ENCODE results near the gene DND1.
A peak's percentile ranks its signal among the peaks of the same experiment; 100 is the strongest.
"Not testable (repeated sequence)": the region's sequence is repeated elsewhere in the genome, so short reads cannot be mapped to it uniquely, and the experiment has no call there.

DND1 gene

GRCh38 chr5:140632366-140633020, 40.9 kb downstream of the DND1 start:
- peak; percentile 52 for DNase-seq (ENCODE audit: low read depth)
- H3K4me3 ChIP-seq (ENCODE audit: low read depth, low read length): peak overlapping the region; percentile 57
- TF ChIP-seq, protein P1, sequence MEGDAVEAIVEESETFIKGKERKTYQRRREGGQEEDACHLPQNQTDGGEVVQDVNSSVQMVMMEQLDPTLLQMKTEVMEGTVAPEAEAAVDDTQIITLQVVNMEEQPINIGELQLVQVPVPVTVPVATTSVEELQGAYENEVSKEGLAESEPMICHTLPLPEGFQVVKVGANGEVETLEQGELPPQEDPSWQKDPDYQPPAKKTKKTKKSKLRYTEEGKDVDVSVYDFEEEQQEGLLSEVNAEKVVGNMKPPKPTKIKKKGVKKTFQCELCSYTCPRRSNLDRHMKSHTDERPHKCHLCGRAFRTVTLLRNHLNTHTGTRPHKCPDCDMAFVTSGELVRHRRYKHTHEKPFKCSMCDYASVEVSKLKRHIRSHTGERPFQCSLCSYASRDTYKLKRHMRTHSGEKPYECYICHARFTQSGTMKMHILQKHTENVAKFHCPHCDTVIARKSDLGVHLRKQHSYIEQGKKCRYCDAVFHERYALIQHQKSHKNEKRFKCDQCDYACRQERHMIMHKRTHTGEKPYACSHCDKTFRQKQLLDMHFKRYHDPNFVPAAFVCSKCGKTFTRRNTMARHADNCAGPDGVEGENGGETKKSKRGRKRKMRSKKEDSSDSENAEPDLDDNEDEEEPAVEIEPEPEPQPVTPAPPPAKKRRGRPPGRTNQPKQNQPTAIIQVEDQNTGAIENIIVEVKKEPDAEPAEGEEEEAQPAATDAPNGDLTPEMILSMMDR (conservative IDR thresholded peaks at IDR 0.05; ENCODE audit: low read depth, low read length): no peak

DNA sequence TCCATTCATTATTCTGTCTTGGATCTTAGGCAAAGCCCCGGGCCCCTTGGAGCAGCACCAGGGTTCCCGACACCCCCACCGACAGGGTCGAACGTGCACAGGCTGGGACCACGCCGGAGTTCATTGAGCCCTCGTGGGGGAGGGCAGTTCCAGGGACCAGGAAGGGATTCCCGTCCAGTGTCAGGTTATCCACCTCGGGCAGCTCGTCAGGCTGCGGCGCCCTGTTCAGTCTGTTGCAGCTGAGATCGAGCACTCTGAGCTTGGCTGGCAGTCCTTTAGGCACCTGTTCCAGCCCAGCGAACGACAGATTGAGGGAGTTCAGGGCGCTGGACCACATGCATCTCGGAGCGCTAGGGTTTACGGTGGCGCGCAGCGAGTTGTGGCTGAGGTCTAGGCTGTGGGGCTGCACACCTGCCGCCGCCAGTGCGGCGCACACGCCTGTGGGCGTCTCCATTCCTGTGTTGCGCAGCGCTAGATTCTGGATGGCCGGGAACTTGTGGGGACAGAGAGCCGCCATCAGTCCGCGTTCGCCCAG, 41.5 kb downstream of the DND1 start:
- TF ChIP-seq, protein P1 (conservative IDR thresholded peaks at IDR 0.05; ENCODE audit: low read depth, low read length): no peak
- peak overlapping the region; percentile 57 for H3K4me3 ChIP-seq (ENCODE audit: low read depth, low read length)
- DNase-seq (ENCODE audit: low read depth): no peak

- no peak for DNase-seq (ENCODE audit: low read depth)
- H3K4me3 ChIP-seq (ENCODE audit: low read depth, low read length): no peak overlapping the region
- TF ChIP-seq, protein P1 (conservative IDR thresholded peaks at IDR 0.05; ENCODE audit: low read depth, low read length): no peak
Measured at GRCh38 chr5:140631036-140631417, 42.3 kb downstream of the DND1 start.

- no peak for DNase-seq (ENCODE audit: low read depth)
- H3K4me3 ChIP-seq (ENCODE audit: low read depth, low read length): no peak overlapping the region
- TF ChIP-seq, protein P1 (conservative IDR thresholded peaks at IDR 0.05; ENCODE audit: low read depth, low read length): no peak
Measured at GRCh38 chr5:140630292-140631035, 42.9 kb downstream of the DND1 start.

GRCh38 chr5:140628711-140629110, 44.7 kb downstream of the DND1 start:
- TF ChIP-seq, protein P1 (conservative IDR thresholded peaks at IDR 0.05; ENCODE audit: low read depth, low read length): no peak
- no peak overlapping the region for H3K4me3 ChIP-seq (ENCODE audit: low read depth, low read length)
- DNase-seq (ENCODE audit: low read depth): no peak

- TF ChIP-seq, protein P1 (conservative IDR thresholded peaks at IDR 0.05; ENCODE audit: low read depth, low read length): no peak
- no peak overlapping the region for H3K4me3 ChIP-seq (ENCODE audit: low read depth, low read length)
- no peak for DNase-seq (ENCODE audit: low read depth)
Measured at GRCh38 chr5:140627972-140628371, 45.4 kb downstream of the DND1 start.

DNA sequence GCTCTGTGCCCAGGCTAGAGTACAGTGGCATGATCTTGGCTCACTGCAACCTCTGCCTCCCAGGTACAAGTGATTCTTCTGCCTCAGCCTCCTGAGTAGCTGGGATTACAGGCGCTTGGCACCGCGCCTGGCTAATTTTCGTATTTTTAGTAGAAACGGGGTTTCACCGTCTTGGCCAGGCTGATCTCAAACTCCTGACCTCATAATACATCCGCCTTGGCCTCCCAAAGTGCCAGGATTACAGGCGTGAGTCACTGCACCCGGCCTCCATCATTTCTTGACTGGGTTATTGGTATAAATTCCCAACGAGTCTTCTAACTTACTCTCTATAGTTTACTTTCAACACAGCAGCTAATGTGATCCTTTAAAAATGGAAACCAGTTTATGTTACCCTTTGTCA, 48.5 kb downstream of the DND1 start:
- not testable (repeated sequence) for DNase-seq (ENCODE audit: low read depth); H3K4me3 ChIP-seq (ENCODE audit: low read depth, low read length)

GRCh38 chr5:140623061-140623460, 50.3 kb downstream of the DND1 start:
- H3K4me3 ChIP-seq (ENCODE audit: low read depth, low read length); DNase-seq (ENCODE audit: low read depth): not testable (repeated sequence)
